Neutrophil (primary cell): ENCODE measurements around the gene EZR.

ENCODE experiments used
- H3K27ac ChIP-seq: fragments of 200-600 bp; sonication (generic); 2 replicates; pipeline ENCODE4 v1.5.1; 2016; ENCODE audit warnings: mild to moderate bottlenecking, moderate library complexity
- H3K27me3 ChIP-seq: fragments of 200-600 bp; sonication (generic); 2 replicates; pipeline ENCODE4 v1.6.0; 2016; ENCODE audit warnings: mild to moderate bottlenecking
- H3K36me3 ChIP-seq: fragments of 200-600 bp; sonication (generic); 2 replicates; pipeline ENCODE4 v1.5.1; 2017
- H3K4me1 ChIP-seq, 2 experiments: fragments of 200-600 bp in 1 of 2; sonication (generic) in 1 of 2; 1 replicate in 1 of 2; 2 replicates in 1 of 2; pipeline versions ENCODE4 v1.5.1 to v1.6.1; 2013 to 2016; ENCODE audit warnings: low read depth in 1 of 2, low read length in 1 of 2, mild to moderate bottlenecking in 1 of 2, moderate library complexity in 1 of 2; ENCODE audit not compliant: control insufficient read depth in 1 of 2, insufficient read depth in 1 of 2
- H3K4me3 ChIP-seq, 2 experiments: fragments of 200-600 bp in 1 of 2; sonication (generic) in 1 of 2; 1 replicate in 1 of 2; 2 replicates in 1 of 2; pipeline ENCODE4 v1.5.1; 2013 to 2016; ENCODE audit warnings: low read depth in 1 of 2, low read length in 1 of 2, mild to moderate bottlenecking in 1 of 2, moderate library complexity in 1 of 2
- H3K9me3 ChIP-seq: fragments of 200-600 bp; sonication (generic); 2 replicates; pipeline ENCODE4 v1.5.1; 2016
- TF ChIP-seq, protein P1 (sequence below): fragments of 200-600 bp; sonication (generic); IDR thresholded peaks from 2 replicates; pipeline ENCODE4 v1.5.1; 2016; ENCODE audit warnings: antibody characterized with exemption

Gene EZR

GRCh38 chr6:158764926-158765325, 54.2 kb downstream of the EZR start:
- H3K27ac ChIP-seq, result no peak overlapping the region
- H3K4me3 ChIP-seq, result no peak overlapping the region
- no peaks in the 10 kb centered on the region for H3K4me1 ChIP-seq
- TF ChIP-seq, protein P1, sequence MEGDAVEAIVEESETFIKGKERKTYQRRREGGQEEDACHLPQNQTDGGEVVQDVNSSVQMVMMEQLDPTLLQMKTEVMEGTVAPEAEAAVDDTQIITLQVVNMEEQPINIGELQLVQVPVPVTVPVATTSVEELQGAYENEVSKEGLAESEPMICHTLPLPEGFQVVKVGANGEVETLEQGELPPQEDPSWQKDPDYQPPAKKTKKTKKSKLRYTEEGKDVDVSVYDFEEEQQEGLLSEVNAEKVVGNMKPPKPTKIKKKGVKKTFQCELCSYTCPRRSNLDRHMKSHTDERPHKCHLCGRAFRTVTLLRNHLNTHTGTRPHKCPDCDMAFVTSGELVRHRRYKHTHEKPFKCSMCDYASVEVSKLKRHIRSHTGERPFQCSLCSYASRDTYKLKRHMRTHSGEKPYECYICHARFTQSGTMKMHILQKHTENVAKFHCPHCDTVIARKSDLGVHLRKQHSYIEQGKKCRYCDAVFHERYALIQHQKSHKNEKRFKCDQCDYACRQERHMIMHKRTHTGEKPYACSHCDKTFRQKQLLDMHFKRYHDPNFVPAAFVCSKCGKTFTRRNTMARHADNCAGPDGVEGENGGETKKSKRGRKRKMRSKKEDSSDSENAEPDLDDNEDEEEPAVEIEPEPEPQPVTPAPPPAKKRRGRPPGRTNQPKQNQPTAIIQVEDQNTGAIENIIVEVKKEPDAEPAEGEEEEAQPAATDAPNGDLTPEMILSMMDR, result no peak
- H3K36me3 ChIP-seq, result peaks cover 100% of the 10 kb centered on the region
- no peaks in the 10 kb centered on the region for H3K9me3 ChIP-seq
- no peaks in the 10 kb centered on the region for H3K27me3 ChIP-seq

- TF ChIP-seq, protein P1, result no peak
- no peak overlapping the region for H3K27ac ChIP-seq
- H3K4me1 ChIP-seq, result no peaks in the 10 kb centered on the region
- H3K4me3 ChIP-seq, result no peak overlapping the region
- no peaks in the 10 kb centered on the region for H3K27me3 ChIP-seq
- no peaks in the 10 kb centered on the region for H3K9me3 ChIP-seq
- peaks cover 100% of the 10 kb centered on the region for H3K36me3 ChIP-seq
These were observed 54.9 kb downstream of the EZR start for GRCh38 chr6:158764183-158764849.

- Histone ChIP-seq H3K36me3 (peaks cover 100% of the 10 kb centered on the region), H3K27ac (no peak overlapping the region), H3K9me3 (no peaks in the 10 kb centered on the region), H3K4me3 (no peak overlapping the region), H3K4me1 (no peaks in the 10 kb centered on the region), H3K27me3 (no peaks in the 10 kb centered on the region)
- TF ChIP-seq, protein P1, result no peak
These were observed 55.6 kb downstream of the EZR start for GRCh38 chr6:158763434-158764182.

DNA sequence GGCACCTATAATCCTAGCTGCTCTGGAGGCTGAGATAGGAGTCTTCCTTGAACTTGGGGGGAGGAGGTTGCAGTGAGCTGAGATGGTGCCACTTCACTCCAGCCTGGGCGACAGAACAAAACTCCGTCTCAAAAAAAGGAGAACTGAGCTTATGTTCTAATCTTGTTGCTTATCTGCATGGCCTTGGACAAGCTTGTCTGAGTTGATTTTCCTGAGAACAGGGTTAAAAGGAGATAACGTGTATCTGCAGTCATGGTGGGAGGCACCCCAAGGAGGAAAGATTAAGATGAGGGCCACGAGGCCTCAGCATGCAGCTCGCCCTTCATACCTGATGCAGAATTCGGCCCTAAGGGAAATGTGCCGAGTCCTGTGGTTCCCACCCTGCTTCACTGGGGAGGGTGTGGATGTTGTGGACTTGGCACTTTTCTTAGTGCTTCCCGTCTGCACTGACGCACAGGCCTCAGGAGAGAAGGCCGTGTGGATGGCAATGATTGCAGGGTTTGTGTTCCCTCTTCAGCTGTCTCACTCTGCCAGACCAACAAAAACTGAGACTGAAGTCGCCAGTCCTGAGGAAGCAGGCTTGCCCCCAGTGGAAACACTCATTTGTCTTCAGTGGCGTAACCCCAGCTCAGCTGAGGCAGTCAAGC, 56.3 kb downstream of the EZR start:
- Histone ChIP-seq H3K36me3 (peaks cover 100% of the 10 kb centered on the region), H3K27ac (no peak overlapping the region), H3K4me1 (no peaks in the 10 kb centered on the region), H3K4me3 (no peak overlapping the region), H3K27me3 (no peaks in the 10 kb centered on the region), H3K9me3 (no peaks in the 10 kb centered on the region)
- TF ChIP-seq, protein P1, result no peak

DNA sequence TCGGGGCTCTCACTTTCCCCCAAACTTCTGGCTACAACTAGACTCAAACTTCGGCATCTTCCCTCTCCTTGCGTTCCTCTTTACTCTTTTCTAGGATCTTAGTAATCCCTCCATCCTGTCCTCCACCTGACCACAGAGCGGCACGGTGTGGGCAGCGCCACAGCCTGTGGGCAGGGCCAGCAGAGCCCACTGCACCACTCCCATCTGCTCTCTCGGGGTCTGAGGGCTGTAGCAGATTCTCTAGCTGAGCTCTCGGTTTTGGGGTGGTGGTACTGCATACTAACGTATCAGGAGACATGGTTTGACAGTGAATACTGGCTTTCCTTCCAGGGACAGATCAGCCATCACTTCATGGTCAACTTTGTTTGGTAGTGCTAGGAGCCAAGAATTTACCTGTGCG, 57.4 kb downstream of the EZR start:
- TF ChIP-seq, protein P1, result no peak
- H3K36me3 ChIP-seq, result peaks cover 100% of the 10 kb centered on the region
- no peaks in the 10 kb centered on the region for H3K9me3 ChIP-seq
- H3K4me1 ChIP-seq, result no peaks in the 10 kb centered on the region
- H3K27me3 ChIP-seq, result no peaks in the 10 kb centered on the region
- H3K4me3 ChIP-seq, result no peak overlapping the region
- no peak overlapping the region for H3K27ac ChIP-seq
